T-helper 2 cell treated with Interferon-gamma antibody and Interleukin-4, amounts not matched to agents 100 ng/mL and 5 ng/mL, for 36 hours (primary cell): ENCODE data around the gene KCNQ5. TPM values are rescaled to one million over a fixed set of nuclear protein-coding genes. Genes with fewer than 3 reads are reported as not detected.

Experiments used
- intact Hi-C: fragments of 100-400 bp; cut with micrococcal nuclease; formaldehyde crosslinking; loops from one replicate; pipeline ENCODE4 v1.15.1; 2023
- total RNA-seq: library from RNA; stranded (reverse); gene quantifications from 2 replicates; pipeline ENCODE4 v1.2.3, GENCODE V29; 2022

KCNQ5 gene
- 13.7 and 15.7 TPM in 2 replicates for total RNA-seq

DNA sequence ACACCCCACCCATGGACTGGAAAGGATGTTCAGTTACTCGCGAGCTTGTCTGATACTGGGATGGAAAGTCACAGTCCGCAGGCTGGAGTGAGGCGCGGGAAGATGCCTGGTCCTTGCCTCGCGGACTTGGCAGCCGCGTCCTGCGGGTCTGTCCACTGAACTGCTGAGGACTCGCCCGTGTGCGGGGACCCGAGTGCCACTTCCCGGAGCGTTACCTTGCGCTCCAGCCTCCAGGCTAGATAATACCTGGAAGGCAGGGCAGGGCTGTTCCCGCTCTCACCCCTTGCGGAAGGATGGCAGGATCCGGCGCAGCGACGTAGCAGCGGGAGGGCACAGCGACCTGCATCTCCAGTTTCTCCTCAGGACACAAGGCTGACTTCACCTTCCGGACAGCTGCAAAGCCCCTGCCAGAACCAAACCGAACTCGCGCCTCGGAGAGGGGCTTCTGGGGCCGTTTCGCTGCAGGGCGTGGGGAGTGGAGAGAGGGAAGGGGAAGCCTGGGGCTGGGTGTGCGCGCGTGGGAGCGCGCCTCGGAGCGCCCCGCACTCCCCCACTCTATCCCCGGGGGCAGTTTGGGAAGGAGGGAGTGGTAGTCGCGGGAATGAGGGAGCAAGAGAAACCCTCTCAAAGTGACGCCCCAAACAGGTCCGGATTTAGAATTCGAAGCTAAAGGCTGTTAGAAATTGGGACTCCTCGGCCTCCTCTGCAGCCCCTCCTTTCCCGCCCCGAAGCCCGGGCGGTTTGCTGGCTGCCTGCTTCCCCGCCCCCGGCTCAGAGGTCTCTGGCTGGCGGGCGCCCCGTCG lies at the start of gene KCNQ5:
TSS of gene KCNQ5 (plus strand) at position 774 of the 803 bp plus-strand sequence.
- intact Hi-C loops, result loop anchor here (2.0 to 10.0 kb wide), 11 partner anchors 27 to 1031 kb away; partner anchors contain the start of genes EEF1A1, KHDC1 and SLC17A5

DNA sequence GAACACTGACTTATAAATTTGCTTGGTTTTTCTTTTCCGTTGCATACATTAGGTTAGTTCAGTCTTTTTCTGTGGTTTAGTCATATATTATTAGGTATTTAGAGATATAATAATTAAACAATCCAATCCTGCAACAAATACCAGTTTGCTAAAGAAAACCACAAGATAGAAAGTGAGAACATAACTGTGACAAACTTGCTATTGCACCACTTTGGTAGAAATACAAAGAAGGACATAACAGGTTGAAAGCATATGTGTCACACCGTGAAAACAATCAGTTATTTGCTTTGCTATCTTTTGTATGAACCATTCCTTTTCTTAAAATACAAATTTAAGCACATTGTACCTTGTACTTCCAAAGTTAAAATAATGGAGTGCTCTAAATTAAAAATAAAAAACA lies 42.0 kb upstream of the KCNQ5 start:
- intact Hi-C loops, result loop anchor here (5.0 kb wide), 1 partner anchor 168 kb away; no protein-coding TSS in a partner anchor

DNA sequence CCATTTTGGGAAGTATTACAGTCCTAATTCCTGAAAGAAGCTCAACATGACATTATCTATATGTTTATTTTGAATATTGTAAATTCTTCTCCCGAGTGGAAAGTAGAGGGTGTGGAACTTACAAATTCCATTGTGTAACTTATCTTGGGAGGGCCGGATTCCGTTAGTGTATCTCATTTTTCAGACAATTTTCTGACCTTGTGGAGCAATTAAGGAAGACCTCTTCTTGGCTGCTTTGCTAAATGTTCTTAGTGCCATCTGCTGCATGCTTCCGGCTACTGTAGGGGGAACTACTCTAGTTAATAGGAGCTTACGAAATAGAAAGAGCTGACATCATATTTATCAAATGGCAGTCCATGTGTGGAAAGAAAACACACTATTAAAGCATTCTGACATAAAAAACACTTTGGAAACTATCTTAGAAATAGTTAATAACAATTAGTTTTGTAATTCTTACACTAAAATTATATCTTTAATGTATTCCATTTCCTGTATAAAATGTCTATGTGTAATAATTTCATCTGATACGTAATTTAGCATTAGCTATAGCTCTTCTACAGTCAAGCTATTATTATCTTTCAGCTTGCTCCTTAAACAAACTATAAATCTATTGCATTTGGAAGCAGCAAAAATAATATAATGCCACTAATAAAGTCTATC lies 41.5 kb upstream of the KCNQ5 start:
- intact Hi-C loops, result loop anchor here (5.0 kb wide), 1 partner anchor 168 kb away; no protein-coding TSS in a partner anchor

DNA sequence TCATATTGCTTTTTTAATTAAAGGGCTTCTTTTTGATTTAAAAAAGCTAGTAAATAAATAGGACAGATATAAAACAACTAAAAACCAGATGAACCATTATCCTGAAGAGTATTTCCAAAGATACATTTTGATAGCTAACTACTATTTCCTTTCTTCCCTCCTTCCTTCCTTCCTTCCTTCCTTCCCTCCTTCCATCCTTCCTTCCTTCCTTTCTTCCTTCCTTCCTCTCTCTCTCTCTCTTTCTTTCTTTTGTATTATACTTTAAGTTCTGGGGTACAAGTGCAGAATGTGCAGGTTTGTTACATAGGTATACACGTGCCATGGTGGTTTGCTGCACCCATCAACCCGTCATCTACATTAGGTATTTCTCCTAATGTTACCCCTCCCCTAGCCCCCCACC lies 40.9 kb upstream of the KCNQ5 start:
- intact Hi-C loops, result loop anchor here (5.0 kb wide), 1 partner anchor 169 kb away; no protein-coding TSS in a partner anchor

DNA sequence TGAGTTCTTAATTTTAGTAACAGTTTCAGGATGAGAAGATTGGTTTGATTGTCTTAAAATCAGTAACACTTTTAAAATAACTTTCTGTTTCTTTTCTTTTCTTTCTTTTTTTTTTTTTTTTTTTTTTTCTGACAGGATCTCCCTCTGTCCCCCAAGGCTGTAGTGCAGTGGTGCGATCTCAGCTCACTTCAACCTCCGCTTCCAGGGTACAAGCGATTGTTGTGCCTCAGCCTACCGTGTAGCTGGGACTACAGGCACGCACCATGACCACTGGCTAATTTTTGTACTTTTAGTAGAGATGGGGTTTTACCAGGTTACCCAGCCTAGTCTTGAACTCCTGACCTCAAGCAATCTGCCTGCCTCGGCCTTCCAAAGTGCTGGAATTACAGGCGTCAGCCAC lies 33.7 kb upstream of the KCNQ5 start:
- intact Hi-C loops, result no loop called here

DNA sequence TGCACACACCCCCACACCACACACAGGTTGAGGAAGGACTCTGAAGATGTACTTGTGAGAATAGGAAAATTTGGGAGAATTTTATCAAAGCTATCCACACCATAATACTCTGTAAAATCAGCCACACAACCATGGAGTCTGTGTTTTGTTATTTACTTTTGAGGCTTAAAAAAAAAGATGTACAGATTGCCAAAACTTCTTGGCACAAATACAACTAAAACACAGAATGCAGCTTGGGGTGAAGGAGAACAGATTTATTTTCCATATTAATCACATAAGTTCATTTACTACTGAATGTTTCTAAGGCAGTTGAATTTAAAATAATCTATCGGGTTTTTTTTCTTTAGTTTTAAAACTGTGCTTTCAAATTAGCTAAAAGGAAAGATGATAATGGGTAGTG lies 32.8 kb upstream of the KCNQ5 start:
- intact Hi-C loops, result no loop called here

DNA sequence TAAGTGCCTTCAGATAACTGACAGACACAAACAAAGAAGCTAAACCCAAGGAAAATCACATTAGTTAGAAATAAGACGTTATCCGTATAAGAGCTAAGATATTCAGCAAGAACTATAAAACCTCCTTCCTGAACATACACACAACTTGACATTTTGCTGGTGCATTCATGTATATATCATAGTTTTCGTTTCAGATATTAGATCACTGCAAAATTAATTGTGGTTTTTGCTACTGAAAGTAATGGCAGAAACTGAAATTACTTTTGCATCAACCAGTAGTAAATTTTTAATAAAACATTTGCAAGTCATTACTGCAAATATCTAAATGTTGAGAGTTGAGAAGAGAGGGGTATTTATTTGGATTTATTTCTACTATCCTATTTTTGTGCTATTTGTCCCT lies 26.1 kb upstream of the KCNQ5 start:
- intact Hi-C loops, result no loop called here

DNA sequence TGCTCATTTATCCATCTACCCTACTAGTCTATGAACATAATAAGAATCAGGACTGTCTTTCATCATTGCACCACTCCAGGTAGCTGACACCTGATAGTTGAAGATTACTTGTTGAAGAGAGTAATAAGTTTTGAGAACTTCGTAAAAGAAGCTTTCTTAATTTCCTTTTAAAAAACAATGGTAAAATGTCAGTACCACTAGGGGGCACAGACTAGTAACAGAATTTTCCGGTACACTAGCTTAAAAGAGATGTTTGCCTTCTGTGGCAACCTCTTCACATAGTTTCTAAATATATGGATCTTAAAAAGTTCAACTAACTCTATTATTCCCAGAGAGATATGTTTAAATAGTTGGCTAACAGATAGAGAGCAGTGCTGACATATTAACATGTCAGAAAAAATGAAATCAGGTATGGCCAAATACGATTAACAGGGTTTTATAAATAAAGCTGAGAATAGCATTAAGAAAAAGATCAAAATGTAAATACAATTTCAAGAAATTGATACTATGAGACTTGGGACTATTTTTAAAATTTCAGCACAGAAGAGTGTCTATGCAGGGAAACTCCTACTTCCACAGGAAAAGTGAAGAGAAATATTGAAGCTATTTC lies 5.4 kb upstream of the KCNQ5 start:
- intact Hi-C loops, result loop anchor here (1.0 to 5.0 kb wide), 2 partner anchors 514 to 711 kb away; no protein-coding TSS in a partner anchor

DNA sequence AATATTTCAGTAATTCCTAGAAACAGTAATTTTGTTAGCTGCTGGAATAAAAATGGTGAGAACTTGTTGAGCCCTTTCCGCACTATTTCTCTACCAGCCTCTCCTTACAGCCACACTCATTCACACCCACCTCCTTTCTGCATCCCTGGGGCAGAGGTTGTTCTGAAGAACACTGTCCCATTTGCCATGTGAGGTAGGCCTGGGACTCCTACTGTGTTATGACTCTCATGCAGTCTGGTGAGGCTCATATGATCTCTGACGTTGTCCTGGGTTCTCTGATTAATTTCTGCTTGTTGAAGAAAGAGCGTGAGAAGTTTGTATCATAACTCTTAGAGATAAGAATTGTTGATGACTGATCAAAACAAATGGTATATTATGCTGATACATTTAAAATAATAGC lies 4.1 kb upstream of the KCNQ5 start:
- intact Hi-C loops, result loop anchor here (5.0 kb wide), 1 partner anchor 710 kb away; no protein-coding TSS in a partner anchor

DNA sequence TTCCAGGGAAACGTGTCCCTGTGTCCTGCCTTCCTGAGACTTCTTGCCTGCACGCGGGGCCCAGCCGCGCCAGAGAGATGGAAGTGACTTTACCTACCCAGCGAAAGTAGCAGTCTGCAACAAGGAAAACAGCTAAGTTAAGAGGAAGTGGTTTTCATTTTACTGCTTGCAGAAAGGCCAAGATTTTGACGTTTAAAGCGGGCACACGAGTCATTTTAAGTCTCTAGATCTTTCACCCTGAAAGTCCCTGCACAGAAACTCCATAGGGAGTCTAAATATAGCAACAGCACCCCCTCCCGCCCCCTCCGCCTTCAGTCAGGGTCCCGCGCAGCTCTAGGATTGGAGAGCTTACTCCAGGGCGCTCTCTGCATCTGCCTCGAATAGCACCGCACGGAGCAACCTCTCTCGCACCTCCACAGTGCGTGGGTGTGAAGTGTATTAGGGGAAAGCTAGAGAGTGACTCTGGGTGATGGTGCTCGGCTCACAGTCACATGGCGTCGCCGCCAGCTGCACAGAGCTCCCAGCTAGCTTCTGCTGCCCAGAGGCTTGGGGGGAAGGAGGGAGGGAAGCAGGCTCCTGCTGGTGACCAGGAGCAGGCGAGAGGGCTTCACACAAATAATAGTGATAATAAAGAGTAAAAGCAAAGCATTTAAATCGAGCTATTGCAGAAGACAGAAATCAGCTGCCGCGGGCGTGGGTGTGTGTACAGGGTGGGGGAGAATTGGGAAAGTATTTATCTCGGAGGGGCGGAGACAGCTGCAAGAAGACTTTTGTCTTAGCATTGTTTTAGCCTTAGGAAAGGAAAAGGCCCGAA lies 1.8 kb upstream of the KCNQ5 start:
- intact Hi-C loops, result loop anchor here (1.0 to 10.0 kb wide), 9 partner anchors 122 to 1032 kb away; partner anchors contain the start of genes EEF1A1 and SLC17A5

DNA sequence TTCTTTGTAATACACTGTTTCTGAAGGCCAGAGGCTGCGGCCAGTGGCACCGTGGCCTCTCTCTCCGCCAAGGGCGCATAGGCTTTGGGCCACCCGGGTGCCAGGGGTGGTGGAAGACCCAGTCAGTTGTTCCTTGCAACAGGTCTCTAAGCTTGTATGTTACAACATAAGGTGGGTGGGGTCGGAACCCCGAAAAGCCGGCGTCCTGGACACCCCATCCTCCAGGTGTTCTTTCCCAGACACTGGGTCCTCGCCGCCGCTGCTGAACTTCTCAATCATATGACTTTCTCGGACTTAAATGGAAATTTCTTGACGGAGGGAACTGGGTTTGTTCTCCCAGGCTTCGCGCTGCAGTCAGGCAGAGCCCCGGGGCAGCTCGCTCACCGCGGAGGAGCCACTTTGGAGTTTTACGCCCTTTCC lies 983 bp upstream of the KCNQ5 start:
- intact Hi-C loops, result loop anchor here (1.0 to 10.0 kb wide), 8 partner anchors 121 to 1031 kb away; partner anchors contain the start of genes EEF1A1 and SLC17A5

DNA sequence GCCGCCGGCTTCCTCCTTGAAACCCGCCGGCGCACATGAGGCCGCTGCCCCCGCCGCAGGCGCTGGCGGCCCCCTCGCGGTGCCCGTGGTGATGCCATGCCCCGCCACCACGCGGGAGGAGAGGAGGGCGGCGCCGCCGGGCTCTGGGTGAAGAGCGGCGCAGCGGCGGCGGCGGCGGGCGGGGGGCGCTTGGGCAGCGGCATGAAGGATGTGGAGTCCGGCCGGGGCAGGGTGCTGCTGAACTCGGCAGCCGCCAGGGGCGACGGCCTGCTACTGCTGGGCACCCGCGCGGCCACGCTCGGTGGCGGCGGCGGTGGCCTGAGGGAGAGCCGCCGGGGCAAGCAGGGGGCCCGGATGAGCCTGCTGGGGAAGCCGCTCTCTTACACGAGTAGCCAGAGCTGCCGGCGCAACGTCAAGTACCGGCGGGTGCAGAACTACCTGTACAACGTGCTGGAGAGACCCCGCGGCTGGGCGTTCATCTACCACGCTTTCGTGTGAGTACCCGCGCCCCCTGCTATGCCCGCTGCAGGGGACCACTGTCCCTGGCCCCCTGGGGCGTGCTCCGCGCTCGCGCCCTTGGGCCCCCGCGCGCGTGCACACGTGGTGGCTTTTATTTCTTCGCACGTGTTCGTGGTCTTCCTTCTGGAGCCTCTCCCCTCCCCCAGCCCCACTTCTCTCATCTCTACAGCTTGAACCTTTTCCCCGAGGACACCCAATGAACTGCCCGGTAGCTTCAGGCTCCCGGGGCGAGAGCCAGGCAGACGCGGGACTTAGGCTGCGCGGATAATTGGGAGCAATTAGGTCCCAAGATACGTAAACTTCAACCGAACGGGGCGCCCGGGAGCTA lies 453 bp downstream of the KCNQ5 start:
- intact Hi-C loops, result loop anchor here (2.0 to 10.0 kb wide), 11 partner anchors 26 to 1030 kb away; partner anchors contain the start of genes EEF1A1, KHDC1 and SLC17A5

DNA sequence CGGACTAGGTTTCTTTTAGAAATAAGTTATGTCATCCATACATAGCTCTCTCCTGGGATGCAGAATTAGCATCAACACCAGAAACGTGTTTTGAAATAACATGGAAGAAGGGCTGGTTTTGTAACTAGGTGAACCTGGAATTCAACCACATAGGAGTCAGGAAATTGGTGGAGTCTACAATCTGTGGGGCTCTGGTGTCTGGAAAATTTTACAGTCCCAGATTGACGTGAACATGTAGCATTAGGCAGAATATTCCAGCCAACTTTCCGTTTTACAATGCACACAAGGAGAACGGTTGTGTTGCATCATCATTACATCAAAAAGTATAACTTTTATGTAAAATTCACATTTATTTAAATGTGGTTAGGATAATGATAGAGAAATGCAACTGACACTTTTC lies 1.9 kb downstream of the KCNQ5 start:
- intact Hi-C loops, result loop anchor here (2.0 to 10.0 kb wide), 12 partner anchors 25 to 1028 kb away; partner anchors contain the start of genes EEF1A1, KHDC1 and SLC17A5

DNA sequence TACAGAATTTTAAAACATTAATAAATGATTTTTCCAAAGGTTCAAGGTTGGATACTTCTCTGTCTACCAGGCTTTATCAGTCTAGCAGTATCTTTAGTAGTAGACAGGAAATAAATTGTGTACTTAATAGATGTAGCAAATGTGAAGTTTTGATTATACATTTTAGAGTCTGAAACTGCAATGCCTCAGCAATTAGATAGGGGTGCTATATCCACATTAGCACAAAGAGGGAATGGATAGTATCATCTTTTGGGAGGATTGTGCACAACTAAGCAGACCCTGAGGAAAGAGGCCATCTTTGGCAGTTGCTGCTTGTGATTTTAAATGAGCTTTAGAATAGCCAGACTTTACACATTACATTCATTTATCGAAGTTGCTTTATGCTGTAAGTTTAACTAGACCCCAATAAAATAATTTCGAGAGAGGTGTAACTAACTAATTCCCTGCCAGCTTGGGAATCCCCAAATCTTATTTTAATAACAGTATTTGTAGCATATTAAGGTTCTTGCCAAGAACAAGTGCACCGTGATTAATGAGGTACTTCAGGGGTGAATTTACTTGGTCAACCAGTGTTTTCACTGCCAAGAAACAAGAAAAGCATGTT lies 2.8 kb downstream of the KCNQ5 start:
- intact Hi-C loops, result loop anchor here (2.0 to 10.0 kb wide), 8 partner anchors 118 to 1028 kb away; partner anchors contain the start of genes EEF1A1 and SLC17A5

DNA sequence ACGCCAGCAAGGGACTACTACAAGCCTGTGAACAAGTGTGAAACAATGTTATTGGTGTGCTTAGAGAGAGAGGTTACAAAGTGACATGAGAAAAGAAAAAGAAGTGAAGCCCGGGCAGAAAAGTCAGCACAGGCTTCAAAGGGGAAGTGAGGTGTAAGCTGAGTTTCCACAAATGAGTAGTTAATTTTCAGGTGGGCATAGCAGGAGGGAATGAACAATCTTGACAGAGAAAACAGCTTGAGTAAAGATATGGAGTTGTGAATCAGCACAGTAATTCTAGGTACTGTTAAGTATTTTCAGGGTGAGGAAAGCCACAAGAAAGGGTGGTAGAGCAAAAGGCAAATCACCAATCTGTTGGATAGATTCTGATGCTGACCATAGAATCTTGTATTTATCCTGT lies 4.3 kb downstream of the KCNQ5 start:
- intact Hi-C loops, result loop anchor here (10.0 kb wide), 1 partner anchor 199 kb away; no protein-coding TSS in a partner anchor

DNA sequence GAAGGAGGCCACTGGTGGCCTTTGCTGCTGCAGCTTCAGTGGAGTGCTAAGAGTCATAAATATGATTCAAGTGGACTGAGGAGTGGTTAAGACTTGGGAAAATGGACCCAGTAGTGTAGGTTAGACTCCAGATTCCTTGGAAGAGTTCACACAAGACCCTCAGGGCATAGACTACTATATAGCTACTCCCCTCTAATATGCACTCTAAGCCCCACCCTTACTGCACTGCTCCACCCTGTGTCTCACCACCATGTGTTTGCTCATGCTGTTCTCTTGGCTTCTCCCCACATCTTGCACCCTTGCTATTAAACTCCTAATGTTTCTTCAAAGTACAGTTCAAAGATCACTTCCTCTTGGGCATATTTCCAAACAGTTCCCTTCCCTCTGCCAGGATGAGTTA lies 5.7 kb downstream of the KCNQ5 start:
- intact Hi-C loops, result loop anchor here (10.0 kb wide), 1 partner anchor 197 kb away; no protein-coding TSS in a partner anchor

DNA sequence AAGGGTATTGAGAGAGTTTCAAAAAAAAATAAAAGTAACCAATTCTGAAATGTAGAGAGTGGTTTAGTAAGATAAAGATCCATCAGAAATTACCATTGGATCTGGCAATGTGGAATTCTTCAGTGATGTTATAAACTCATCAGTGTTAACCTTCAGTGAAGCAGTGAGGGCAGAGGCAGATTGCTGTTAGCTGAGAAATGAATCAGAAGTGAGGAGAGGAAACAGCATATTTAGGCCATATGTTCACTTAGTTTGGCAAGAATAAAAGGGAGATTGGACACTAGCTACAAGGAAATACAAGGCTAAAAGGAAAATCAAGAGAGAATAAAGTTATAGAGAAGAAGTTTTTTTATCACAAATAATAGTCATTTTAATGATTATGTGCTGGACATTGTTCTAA lies 9.6 kb downstream of the KCNQ5 start:
- intact Hi-C loops, result no loop called here

DNA sequence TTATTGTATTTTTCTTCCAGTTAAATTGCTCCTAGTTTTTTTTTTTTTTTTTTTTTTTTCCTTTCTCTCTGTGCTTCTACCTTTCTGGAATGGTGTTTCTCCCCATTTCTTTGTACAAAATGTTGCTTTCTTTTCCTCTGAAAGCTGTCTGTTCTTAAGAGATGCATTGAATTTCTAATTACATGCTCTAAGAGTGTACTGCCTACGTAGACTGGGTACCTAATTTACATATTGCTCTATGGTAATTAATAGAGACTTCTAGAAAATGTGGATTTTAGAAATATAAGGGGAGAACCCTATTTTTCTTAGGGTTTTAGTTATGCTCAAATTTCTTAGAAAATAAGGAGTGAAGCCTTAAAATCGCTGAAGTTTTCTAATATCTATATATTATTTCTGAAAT lies 13.8 kb downstream of the KCNQ5 start:
- intact Hi-C loops, result no loop called here

DNA sequence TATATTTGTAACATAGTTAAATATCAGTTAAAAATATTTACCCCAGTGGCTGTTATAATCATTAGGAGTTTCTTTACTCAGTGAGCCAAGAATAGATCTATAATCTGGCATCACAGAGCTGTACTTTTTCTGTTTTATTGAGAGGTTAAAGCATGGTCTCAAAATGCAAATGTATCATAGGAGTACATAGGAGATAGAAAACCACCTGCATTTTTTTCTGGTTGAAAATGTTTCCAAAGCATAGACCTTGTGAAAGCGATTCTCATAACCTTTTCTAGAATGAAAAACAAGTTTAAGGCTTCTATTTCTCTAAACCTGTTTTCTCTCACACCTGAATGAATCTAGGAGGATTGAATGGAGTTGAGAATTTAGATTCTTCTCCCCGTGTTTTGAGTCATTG lies 14.4 kb downstream of the KCNQ5 start:
- intact Hi-C loops, result no loop called here
